ENCODE results near the gene COTL1. TPM values are rescaled to one million over a fixed set of nuclear protein-coding genes. Genes with fewer than 3 reads are reported as not detected.

COTL1 gene
- total RNA-seq, 1 donor from 2014 or later = 179 TPM

DNA sequence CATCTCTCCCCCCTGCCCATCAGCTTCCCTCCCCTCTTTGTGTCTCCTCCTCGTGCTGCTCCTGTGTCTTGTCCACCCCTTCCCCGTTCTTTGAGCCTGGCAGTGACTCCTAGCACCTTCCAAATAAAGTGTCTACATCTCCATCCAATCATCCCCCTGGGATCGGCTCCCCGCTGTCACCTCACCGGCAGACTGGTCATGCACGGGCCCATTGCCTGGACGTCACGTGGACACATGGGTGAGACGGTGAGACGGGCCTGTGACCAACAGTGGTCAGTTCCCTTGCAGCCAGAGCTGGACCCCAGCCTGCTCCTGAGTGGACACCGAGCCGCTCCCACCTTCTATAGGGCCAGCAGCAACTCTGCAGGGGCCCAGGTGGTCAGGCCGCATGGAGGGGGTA lies 46.4 kb downstream of the COTL1 start:
- TF ChIP-seq, protein P1, sequence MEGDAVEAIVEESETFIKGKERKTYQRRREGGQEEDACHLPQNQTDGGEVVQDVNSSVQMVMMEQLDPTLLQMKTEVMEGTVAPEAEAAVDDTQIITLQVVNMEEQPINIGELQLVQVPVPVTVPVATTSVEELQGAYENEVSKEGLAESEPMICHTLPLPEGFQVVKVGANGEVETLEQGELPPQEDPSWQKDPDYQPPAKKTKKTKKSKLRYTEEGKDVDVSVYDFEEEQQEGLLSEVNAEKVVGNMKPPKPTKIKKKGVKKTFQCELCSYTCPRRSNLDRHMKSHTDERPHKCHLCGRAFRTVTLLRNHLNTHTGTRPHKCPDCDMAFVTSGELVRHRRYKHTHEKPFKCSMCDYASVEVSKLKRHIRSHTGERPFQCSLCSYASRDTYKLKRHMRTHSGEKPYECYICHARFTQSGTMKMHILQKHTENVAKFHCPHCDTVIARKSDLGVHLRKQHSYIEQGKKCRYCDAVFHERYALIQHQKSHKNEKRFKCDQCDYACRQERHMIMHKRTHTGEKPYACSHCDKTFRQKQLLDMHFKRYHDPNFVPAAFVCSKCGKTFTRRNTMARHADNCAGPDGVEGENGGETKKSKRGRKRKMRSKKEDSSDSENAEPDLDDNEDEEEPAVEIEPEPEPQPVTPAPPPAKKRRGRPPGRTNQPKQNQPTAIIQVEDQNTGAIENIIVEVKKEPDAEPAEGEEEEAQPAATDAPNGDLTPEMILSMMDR (conservative IDR thresholded peaks at IDR 0.05) = no peak
- Mint-ChIP-seq H3K9me3 (peaks cover 11% of the 10 kb centered on the region), H3K36me3 (peaks cover 30% of the 10 kb centered on the region), H3K4me3 (no peak overlapping the region), H3K27ac (no peak overlapping the region), H3K27me3 (no peaks in the 10 kb centered on the region), H3K4me1 (ENCODE audit: unreplicated experiment) (peaks cover 12% of the 10 kb centered on the region)
- no peak for DNase-seq (ENCODE audit: extremely low spot score, unreplicated experiment)

DNA sequence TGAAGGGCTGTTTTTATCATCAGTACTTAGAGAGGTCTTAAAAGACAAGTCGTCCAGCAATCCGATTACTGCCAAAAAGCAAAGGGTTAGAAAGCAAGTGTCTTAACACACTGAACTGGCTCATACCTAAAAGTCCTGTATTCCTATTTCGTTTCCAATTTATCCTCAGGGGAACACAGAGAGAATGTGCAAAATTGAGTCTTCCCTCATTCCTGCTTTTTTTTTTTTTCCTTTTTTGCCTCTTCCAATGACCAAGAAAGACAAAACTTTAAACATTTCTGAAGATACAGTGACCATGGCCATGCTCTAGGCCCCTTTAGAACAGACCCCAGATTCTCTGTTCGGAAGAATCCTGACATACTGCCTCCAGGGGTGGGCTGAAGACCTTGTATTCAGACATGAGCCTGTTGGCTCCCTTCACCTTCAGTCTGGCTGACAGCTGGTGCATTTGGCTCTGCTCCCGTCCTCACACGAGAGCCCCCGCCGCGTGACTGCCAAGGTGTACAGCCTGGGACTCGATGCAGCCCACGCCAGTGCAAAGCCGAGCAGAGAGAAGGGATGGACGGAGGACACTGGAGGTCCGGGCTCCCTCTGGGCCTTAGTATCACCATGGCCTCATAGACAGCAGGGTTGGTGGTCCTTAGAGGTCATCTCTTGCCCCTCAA lies 47.0 kb downstream of the COTL1 start:
- Mint-ChIP-seq H3K36me3 (peaks cover 30% of the 10 kb centered on the region), H3K4me3 (no peak overlapping the region), H3K27me3 (no peaks in the 10 kb centered on the region), H3K4me1 (ENCODE audit: unreplicated experiment) (peaks cover 12% of the 10 kb centered on the region), H3K9me3 (peaks cover 11% of the 10 kb centered on the region), H3K27ac (no peak overlapping the region)
- TF ChIP-seq, protein P1 (conservative IDR thresholded peaks at IDR 0.05) = no peak
- no peak for DNase-seq (ENCODE audit: extremely low spot score, unreplicated experiment)

DNA sequence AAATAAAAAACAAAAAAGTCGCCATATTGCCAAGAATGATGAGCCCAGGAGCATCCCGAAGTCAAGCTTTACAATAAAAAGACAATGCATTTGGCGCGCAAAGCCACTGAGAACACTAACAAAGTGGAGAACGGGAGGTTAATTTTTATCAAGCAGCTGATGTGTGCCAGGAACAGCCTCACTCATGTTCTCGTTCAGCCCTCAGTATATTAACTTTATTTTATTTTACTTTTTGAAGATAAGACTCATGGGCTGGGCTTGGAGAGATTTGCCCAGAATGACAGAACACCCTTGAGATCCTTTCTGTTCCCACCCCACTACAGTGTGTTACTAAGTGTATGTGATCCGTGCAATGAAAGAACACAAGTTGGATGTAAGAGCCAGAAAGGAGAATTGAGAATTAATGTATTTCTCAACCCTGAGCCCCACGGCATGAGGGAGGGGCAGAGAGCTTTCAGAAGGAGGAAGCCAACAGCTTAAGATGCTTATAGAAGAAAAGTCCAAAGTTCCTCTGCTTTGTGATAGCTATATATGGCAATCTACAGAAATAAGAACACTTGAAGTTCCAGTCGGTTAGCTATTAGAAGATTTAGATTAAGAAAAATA lies 48.4 kb downstream of the COTL1 start:
- DNase-seq (ENCODE audit: extremely low spot score, unreplicated experiment) = no peak
- peaks cover 30% of the 10 kb centered on the region for H3K36me3 Mint-ChIP-seq
- no peak overlapping the region for H3K4me3 Mint-ChIP-seq
- peak overlapping the region; percentile 66 for H3K27ac Mint-ChIP-seq
- TF ChIP-seq, protein P1 (conservative IDR thresholded peaks at IDR 0.05) = no peak
- H3K27me3 Mint-ChIP-seq = no peaks in the 10 kb centered on the region
- peaks cover 12% of the 10 kb centered on the region for H3K4me1 Mint-ChIP-seq (ENCODE audit: unreplicated experiment)
- peaks cover 11% of the 10 kb centered on the region for H3K9me3 Mint-ChIP-seq

DNA sequence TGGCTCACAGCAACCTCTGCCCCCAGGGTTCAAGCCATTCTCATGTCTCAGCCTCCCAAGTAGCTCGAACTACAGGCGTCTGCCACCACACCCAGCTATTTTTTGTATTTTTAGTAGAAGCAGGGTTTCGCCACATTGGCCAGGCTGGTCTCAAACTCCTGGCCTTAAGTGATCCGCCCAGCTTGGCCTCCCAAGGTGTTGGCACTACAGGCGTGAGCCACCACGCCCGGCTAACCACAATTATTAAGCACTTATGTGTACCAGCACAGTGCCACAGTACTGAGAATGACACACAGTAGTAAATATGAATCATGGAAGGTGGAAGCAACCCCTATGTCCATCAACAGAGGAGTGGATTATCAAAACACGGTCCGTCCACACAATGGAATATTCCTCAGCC lies 49.8 kb downstream of the COTL1 start:
- H3K27me3 Mint-ChIP-seq = no peaks in the 10 kb centered on the region
- H3K9me3 Mint-ChIP-seq = peaks cover 11% of the 10 kb centered on the region
- no peak overlapping the region for H3K4me3 Mint-ChIP-seq
- peaks cover 30% of the 10 kb centered on the region for H3K36me3 Mint-ChIP-seq
- TF ChIP-seq, protein P1 (conservative IDR thresholded peaks at IDR 0.05) = no peak
- DNase-seq (ENCODE audit: extremely low spot score, unreplicated experiment) = no peak
- H3K27ac Mint-ChIP-seq = no peak overlapping the region
- H3K4me1 Mint-ChIP-seq (ENCODE audit: unreplicated experiment) = peaks cover 12% of the 10 kb centered on the region

DNA sequence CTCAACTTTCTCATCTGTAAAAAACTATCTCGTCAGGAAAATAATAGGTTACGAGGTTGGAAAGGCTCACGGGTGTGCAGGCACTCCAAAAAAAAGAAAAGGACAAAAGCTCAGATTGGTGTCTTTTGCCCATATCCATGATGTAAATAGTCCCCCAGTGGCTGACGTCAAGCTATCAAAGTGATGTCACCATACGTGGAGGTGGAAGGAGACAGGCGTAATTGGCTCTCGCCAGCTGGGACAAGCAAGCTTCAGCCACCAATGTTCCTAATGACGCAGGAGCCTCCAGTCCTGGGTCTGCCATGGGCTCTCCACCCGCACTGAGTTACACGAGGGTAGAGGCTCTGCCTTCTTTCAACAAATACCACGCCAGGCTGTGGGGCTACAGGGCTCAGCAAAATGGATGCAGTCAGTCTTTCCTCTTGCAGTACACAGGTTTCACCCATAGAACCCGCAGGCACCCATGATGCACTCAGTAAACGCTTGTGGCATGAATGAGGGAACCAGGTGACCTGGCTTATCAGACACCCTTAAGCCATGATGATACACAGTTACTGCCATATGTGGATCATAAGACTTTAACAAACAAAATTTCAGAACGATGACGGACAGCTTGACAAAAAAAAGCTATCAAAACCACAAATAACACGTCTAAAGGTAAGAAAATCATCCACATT lies 50.5 kb downstream of the COTL1 start:
- no peaks in the 10 kb centered on the region for H3K27me3 Mint-ChIP-seq
- H3K27ac Mint-ChIP-seq = no peak overlapping the region
- peaks cover 30% of the 10 kb centered on the region for H3K36me3 Mint-ChIP-seq
- H3K4me3 Mint-ChIP-seq = no peak overlapping the region
- TF ChIP-seq, protein P1 (conservative IDR thresholded peaks at IDR 0.05) = no peak
- H3K4me1 Mint-ChIP-seq (ENCODE audit: unreplicated experiment) = peaks cover 12% of the 10 kb centered on the region
- no peak for DNase-seq (ENCODE audit: extremely low spot score, unreplicated experiment)
- peaks cover 11% of the 10 kb centered on the region for H3K9me3 Mint-ChIP-seq

Data from type B pancreatic cell (in vitro differentiated cells).